Measurements from ENCODE around the gene WDR27.
"Not testable (repeated sequence)": the region's sequence is repeated elsewhere in the genome, so short reads cannot be mapped to it uniquely, and the experiment has no call there.

The WDR27 gene

GRCh38 chr6:169520104-169520503 lies 181.7 kb downstream of the WDR27 start:
- DNase-seq (ENCODE audit: low read depth): peak; percentile 24

DNA sequence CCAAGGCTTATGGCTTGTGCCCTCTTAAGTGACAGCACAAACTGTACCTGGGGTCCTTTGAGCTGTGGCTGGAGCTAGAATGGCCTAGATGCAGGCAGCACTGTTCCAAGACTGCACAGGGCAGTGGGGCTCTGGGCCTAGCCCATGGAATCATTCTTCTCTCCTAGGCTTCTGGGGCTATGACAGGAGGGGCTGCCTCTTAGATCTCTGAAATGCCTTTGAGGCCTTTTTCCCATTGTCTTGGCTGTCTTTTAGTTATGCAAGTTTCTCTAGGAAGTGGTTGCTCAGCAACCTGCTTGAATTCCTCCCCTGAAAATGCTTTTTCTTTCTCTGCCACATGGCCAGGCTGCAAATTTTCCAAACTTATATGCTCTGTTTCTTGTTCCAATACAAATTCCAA lies 183.4 kb downstream of the WDR27 start:
- no peak for DNase-seq (ENCODE audit: low read depth)

GRCh38 chr6:169513478-169514193 lies 188.2 kb downstream of the WDR27 start:
- DNase-seq (ENCODE audit: low read depth): no peak

GRCh38 chr6:169511785-169512184 lies 190.0 kb downstream of the WDR27 start:
- not testable (repeated sequence) for DNase-seq (ENCODE audit: low read depth)

DNA sequence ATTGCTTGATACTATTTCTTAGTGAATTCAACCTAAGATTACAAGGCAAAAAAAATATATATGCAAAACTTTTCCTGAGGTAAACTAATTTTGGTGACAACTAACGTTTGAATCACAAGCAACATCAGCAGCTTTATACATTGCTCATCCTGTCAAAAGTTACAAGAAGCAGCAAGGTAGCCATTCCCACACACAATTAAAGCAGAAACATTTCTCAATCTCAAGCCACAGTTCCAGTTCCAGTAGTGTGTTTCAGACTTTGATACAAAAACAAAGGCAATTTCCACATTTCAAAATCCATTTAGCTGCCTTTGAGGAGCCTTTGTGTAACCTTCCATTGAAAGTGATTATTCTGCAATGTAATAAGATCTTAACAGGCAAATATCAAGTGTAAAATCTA lies 191.0 kb downstream of the WDR27 start:
- DNase-seq (ENCODE audit: low read depth): no peak

DNA sequence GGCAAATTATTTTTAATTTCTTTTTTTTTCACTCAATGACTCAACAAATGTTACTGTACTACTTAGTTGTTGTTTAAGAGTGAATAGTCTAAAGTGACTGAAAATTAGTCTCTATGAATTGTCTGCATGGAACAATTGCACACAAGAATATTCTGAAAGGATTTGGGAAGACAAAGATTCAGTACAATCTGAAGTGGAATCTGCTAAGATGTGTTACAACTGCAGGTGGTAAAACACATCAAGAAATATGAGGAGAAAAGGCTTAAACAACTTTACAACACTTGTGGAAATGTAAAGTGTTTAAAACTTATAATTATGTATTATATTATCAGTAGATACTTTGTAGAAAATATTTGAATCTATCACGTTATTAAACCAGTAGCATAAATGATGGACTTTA lies 193.4 kb downstream of the WDR27 start:
- DNase-seq (ENCODE audit: low read depth): no peak

GRCh38 chr6:169503422-169504152 lies 198.2 kb downstream of the WDR27 start:
- no peak for DNase-seq (ENCODE audit: low read depth)

DNA sequence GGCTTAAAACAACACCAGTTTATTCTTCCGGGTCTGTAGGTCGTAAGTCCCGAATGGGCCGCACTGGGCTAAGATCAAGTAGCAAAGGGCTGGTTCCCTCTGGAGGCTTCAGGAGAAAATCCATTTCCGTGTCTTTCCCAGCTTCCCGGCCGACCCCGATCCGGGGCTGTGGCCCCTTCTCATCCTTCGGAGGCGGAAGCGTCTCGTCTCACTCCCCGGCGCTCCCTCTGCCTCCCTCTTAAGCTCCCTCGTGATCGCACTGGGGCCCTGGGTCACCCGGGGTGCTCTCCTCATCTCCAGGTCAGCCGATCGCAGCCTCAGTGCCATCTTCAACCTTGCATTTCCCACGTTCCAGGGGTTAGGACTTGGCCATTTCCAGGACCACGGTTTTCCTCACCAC lies 199.4 kb downstream of the WDR27 start:
- no peak for DNase-seq (ENCODE audit: low read depth)

GRCh38 chr6:169501777-169502313 lies 200.0 kb downstream of the WDR27 start:
- DNase-seq (ENCODE audit: low read depth): no peak

GRCh38 chr6:169501128-169501527 lies 200.7 kb downstream of the WDR27 start:
- DNase-seq (ENCODE audit: low read depth): no peak

DNA sequence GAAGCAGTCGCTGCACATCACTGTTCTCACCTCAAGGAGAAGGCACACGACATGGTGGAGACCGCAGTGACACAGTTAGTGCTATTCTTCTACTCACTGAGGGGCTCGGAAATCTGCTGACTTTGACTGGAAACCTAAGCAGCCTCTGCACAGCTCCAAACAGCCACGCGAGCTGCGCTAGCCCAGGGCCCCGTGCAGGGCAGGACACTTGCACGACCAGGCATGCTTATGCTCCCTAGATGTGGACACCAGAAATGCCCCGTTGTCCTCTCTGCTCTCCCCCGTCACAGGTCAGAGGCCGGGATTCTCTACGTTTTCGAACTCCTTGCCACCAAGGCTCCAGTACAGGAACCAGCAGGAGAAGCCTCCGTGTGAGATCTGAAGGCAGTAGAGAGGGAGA lies 201.1 kb downstream of the WDR27 start:
- no peak for DNase-seq (ENCODE audit: low read depth)

DNA sequence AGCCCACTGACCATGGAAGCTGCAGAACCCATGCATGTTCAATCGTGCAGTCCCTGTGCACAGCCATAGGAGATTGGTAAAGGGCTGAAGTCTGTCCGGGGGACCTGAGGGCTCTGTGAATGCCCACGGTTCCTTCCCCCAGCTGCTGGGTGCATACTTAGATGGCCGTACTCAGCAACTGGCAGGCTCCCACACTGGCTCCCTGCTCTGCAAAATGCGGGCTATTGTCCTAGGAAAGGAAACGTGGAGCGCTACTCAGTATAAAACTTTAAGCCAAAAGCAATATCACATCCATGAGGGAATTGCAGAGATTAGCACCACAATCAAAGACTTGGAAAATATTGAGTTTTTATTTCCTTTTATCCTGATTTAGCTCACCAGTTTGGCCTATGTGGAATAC lies 202.0 kb downstream of the WDR27 start:
- DNase-seq (ENCODE audit: low read depth): no peak

DNA sequence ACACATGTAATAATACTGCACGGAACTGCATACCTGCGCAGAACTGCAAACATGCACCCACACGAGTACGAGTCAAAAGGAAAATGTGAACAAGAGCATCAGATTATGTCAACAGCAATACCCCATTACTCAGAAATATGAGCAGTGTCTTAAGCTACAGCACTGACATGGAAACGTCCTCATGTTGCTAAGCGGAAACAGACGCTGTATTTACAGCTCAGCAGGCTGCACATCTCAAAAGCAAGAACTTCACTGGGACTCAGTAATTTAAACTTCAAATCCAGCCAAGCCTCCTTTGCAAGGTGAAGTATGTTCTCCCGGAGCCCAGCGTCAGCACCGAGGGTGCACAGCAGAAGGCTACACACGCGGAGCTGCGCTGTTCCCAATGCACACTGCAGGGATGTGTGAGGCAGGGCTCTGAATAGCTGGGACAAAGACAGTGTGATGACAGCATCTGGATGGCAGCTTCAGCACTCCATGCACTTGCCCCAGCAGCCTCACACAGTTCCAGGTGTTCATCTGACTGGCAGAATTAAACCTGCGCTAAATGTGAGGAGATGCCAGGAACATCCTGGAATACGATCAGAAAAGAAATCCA lies 202.8 kb downstream of the WDR27 start:
- no peak for DNase-seq (ENCODE audit: low read depth)

GRCh38 chr6:169495601-169496000 lies 206.2 kb downstream of the WDR27 start:
- no peak for DNase-seq (ENCODE audit: low read depth)

DNA sequence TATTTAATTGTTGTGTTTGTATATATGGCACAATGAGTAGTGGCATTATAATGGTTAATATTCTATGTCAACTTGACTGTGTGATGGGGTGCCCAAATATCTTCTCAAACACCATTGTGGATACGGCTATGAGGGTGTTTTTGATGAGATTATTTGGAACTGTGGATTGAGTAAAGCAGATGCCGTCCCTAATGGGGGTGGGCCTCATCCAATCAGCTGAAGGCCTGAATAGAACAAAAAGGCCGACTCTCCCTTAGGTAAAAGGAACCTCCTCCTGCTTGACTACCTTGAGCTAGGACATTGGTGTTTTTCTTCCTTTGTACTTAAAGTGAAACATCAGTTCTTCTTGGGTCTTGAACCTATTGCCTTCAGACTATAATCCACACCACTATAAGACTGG lies 207.8 kb downstream of the WDR27 start:
- DNase-seq (ENCODE audit: low read depth): no peak

GRCh38 chr6:169491482-169491881 lies 210.3 kb downstream of the WDR27 start:
- no peak for DNase-seq (ENCODE audit: low read depth)

- no peak for DNase-seq (ENCODE audit: low read depth)
Measured at GRCh38 chr6:169490830-169491229, 211.0 kb downstream of the WDR27 start.

GRCh38 chr6:169490246-169490641 lies 211.6 kb downstream of the WDR27 start:
- DNase-seq (ENCODE audit: low read depth): no peak

DNA sequence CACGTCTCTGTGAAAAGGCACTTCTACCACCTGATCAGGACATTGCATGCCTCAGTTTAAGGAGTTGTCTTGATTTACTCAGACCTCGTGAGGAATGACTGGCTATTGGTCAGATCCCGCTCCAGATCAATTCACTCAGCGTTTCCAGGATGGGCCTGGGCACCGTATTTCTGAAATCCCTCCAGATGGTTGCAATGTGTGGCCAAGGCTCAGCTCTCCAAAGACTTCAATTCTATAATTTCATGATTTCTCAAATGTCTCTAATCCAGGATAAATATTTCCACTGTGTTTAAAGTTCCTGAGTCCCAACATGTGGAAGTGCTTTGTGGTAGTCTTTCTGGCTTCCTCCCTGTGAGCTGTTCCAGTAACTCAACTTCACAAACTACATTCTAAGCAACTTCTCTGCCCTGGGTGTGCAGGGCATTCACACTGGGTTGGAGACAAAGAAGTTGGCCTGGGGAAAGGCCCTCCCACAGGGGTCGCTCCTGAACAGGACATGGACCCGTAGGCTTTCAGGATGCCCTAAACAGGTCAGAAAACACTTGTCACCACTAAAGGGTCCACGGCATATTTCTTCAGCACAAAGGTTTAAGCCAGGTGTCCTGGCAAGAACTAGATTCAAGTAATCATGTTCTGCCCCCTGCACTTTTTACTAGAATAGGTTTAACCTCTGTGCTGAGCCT lies 212.1 kb downstream of the WDR27 start:
- peak; percentile 57 for DNase-seq (ENCODE audit: low read depth)

- DNase-seq (ENCODE audit: low read depth): no peak
Measured at GRCh38 chr6:169487579-169488436, 214.0 kb downstream of the WDR27 start.

DNA sequence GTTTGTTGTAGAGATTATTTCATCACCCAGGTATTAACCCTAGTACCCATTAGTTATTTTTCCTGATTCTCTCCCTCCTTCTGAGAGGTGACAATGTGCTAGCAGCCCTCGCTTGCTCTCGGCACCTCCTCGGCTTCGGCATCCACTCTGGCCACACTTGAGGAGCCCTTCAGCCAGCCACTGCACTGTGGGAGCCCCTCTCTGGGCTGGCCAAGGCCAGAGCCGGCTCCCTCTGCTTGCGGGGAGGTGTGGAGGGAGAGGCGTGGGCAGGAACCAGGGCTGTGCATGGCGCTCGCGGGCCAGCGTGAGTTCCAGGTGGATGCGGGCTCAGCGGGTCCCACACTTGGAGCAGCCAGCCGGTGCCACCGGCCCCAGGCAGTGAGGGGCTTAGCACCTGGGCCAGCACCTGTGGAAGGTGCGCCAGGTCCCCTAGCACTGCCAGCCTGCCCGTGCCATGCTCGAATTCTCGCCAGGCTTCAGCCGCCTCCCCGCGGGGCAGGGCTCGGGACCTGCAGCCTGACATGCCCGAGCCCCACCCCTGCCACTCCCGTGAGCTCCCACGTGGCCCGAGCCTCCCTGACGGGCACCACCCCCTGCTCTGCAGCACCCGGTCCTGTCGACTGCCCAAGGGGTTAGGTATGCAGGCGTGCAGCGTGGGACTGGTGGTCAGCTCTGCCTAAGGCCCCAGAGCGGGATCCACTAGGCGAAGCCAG lies 221.9 kb downstream of the WDR27 start:
- DNase-seq (ENCODE audit: low read depth): no peak

Data from fibroblast of the conjunctiva (primary cell).